Astrocyte of the hippocampus (primary cell): ENCODE data around the gene OTOL1.

Experiments
- DNase-seq: peaks from one replicate; pipeline ENCODE4 v3.0.0; 2011; ENCODE audit warnings: low read depth, low spot score

OTOL1 gene

DNA sequence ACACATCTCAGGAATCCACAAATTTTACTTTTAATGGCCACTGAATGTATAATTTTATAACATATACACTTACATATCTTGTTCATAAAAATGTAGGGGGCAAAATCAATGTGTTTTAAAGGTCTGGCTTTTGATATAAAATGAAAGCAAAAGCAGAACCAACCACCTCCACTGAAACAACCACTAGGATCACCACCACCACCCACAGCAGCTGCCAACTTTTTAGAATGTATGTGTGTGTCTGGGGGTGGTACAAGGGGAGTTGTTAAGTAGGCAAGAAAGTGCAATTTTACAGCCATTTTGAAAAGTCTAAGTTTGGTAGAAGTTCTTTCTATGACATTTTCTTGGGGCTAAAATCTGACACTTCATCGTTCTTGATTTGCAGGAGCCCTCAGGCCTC is 44.0 kb downstream of the OTOL1 start:
- no peak for DNase-seq

DNA sequence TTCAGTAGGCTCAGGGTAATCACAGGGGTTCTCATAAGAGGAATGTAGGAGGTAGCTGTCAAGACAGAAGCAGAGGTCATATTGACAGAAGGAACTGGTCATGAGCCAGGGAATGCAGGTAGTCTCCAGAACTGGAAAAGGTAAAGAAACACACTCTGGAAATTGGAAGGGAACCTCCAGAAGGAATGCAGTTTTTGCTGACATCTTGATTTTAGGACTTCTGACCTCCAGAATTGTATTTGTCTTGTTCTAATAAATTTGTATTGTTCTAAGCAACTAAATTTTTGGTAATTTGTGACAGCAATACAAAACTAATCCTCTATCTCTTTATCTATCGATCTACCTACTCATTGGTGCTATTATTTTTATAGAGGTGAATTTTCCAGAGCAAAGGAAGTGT is 49.2 kb downstream of the OTOL1 start:
- DNase-seq, result no peak

- DNase-seq, result peak; percentile 1
Measured at GRCh38 chr3:161548301-161548700, 51.7 kb downstream of the OTOL1 start.

DNA sequence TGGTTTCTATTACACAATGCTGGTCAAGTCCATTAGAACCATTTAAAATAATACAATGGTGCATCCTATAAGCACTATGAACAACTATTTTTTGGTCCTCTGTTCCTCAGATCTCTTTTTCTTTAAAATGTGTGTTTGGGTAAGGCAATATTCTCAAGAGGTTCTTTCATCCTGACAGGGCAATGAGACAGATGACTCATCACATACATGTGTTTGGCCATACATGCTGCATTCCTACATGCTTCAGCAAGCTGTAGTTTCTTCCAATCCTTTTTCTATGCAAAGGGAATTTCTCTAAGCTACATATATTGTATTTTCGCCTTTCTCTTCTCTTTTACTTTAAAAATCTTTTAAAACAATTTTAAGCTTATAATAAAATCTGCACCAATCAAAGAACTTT is 52.7 kb downstream of the OTOL1 start:
- DNase-seq, result no peak

- no peak for DNase-seq
Measured at GRCh38 chr3:161550491-161551195, 54.0 kb downstream of the OTOL1 start.

GRCh38 chr3:161551697-161552096 is 55.1 kb downstream of the OTOL1 start:
- peak; percentile 5 for DNase-seq

GRCh38 chr3:161552984-161553560 is 56.5 kb downstream of the OTOL1 start:
- no peak for DNase-seq
